PFSK-1 (cell line): ENCODE results near the gene CARMIL1.

Experiments
- POLR2AphosphoS5 ChIP-seq: IDR thresholded peaks from 2 replicates; pipeline ENCODE4 v1.6.1; 2012; ENCODE audit warnings: low read depth, mild to moderate bottlenecking, control low read depth, low read length, moderate library complexity
- SIN3A ChIP-seq: IDR thresholded peaks from 2 replicates; pipeline ENCODE4 v1.6.1; 2012; ENCODE audit warnings: mild to moderate bottlenecking, low read length, moderate library complexity, borderline replicate concordance; ENCODE audit not compliant: insufficient read depth
- TF ChIP-seq, protein P1 (sequence below), 2 experiments: IDR thresholded peaks; 2 replicates each; pipeline versions ENCODE4 v1.6.1 to v1.8.0; 2011 to 2012; ENCODE audit warnings: low read depth in 2 of 2, low read length in 2 of 2, control low read depth in 1 of 2, inconsistent platforms in 1 of 2, mild to moderate bottlenecking in 1 of 2, moderate library complexity in 1 of 2; ENCODE audit not compliant: insufficient read depth in 1 of 2

GRCh38 chr6:25301362-25301761 is 22.2 kb downstream of the CARMIL1 start:
- TF ChIP-seq POLR2AphosphoS5 (no peak), SIN3A (no peak)
- TF ChIP-seq, protein P1, sequence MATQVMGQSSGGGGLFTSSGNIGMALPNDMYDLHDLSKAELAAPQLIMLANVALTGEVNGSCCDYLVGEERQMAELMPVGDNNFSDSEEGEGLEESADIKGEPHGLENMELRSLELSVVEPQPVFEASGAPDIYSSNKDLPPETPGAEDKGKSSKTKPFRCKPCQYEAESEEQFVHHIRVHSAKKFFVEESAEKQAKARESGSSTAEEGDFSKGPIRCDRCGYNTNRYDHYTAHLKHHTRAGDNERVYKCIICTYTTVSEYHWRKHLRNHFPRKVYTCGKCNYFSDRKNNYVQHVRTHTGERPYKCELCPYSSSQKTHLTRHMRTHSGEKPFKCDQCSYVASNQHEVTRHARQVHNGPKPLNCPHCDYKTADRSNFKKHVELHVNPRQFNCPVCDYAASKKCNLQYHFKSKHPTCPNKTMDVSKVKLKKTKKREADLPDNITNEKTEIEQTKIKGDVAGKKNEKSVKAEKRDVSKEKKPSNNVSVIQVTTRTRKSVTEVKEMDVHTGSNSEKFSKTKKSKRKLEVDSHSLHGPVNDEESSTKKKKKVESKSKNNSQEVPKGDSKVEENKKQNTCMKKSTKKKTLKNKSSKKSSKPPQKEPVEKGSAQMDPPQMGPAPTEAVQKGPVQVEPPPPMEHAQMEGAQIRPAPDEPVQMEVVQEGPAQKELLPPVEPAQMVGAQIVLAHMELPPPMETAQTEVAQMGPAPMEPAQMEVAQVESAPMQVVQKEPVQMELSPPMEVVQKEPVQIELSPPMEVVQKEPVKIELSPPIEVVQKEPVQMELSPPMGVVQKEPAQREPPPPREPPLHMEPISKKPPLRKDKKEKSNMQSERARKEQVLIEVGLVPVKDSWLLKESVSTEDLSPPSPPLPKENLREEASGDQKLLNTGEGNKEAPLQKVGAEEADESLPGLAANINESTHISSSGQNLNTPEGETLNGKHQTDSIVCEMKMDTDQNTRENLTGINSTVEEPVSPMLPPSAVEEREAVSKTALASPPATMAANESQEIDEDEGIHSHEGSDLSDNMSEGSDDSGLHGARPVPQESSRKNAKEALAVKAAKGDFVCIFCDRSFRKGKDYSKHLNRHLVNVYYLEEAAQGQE (IDR thresholded peaks at IDR 0.05; ENCODE audit: insufficient read depth in 1 of 2, low read depth in 2 of 2, low read length in 2 of 2): no peak
